Esophagus squamous epithelium (tissue), 4 donors: ENCODE data around the gene ZNF343.

Experiments used
- POLR2A ChIP-seq, 4 donors: fragments of 450-650 bp; IDR thresholded peaks; one replicate each; pipeline ENCODE4 v1.6.1; 2017; ENCODE audit warnings: antibody characterized with exemption in 4 of 4, mild to moderate bottlenecking in 4 of 4, moderate library complexity in 3 of 4
- TF ChIP-seq, protein P1 (sequence below), 6 experiments: fragments of 450-650 bp in 4 of 6; fragments of 200-600 bp in 2 of 6; sonication (generic) in 2 of 6; IDR thresholded peaks; one replicate each; pipeline ENCODE4 v1.5.1; 2016 to 2019; ENCODE audit warnings: antibody characterized with exemption in 6 of 6, mild to moderate bottlenecking in 4 of 6, moderate library complexity in 4 of 6

DNA sequence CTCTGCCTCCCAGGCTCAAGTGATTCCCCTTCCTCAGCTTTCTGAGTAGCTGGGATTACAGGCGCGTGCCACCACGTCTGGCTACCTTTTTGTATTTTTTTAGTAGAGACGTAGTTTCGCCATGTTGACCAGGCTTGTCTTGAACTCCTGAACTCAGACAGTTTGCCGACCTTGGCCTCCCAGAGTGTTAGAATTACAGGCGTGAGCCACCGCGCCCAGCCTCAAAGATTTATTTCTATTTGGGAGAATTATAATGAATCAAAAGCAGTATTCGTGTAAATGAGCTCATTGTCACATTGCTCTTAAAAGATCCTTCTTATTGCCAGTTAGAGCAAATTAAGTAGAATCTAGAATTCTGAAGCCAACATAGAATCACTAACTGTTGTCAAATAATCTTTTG, 9.4 kb upstream of the ZNF343 start:
- no peak for TF ChIP-seq POLR2A (IDR thresholded peaks at IDR 0.05)
- TF ChIP-seq, protein P1, sequence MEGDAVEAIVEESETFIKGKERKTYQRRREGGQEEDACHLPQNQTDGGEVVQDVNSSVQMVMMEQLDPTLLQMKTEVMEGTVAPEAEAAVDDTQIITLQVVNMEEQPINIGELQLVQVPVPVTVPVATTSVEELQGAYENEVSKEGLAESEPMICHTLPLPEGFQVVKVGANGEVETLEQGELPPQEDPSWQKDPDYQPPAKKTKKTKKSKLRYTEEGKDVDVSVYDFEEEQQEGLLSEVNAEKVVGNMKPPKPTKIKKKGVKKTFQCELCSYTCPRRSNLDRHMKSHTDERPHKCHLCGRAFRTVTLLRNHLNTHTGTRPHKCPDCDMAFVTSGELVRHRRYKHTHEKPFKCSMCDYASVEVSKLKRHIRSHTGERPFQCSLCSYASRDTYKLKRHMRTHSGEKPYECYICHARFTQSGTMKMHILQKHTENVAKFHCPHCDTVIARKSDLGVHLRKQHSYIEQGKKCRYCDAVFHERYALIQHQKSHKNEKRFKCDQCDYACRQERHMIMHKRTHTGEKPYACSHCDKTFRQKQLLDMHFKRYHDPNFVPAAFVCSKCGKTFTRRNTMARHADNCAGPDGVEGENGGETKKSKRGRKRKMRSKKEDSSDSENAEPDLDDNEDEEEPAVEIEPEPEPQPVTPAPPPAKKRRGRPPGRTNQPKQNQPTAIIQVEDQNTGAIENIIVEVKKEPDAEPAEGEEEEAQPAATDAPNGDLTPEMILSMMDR (IDR thresholded peaks at IDR 0.05), result no peak
